ENCODE data around the gene ARHGAP23.

The ARHGAP23 gene

DNA sequence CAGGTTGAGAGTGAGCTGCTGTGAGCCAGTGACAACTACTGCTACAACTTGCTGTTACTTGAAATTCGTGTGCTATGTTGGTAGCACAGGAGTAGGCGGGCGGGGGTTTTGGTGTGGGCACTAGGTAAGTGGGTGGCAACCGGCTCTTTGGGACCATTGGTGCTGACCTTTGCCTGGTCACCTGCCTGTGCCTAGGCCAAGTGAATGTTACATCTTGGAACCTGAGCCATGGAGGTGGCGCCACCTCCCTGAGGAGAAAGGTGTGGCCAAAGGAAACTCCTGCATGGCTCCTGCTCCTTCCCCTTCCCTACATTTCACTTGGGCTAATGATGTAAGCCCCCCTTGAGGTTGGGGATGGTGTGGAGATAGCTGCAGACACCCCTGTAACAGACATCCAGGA is 25.4 kb upstream of the ARHGAP23 start:
- no peaks in the 10 kb centered on the region for H3K79me2 ChIP-seq (ENCODE audit: insufficient read depth, low read length)
- H4K20me1 ChIP-seq (ENCODE audit: insufficient read depth, low read length) = no peaks in the 10 kb centered on the region
- H3K9me3 ChIP-seq (ENCODE audit: low read length) = no peaks in the 10 kb centered on the region
- H3K4me2 ChIP-seq (ENCODE audit: low read length) = no peak overlapping the region
- H2AFZ ChIP-seq (ENCODE audit: low read length) = no peak overlapping the region
- no peak overlapping the region for H3K4me3 ChIP-seq (ENCODE audit: low read depth, low read length, poor library complexity, severe bottlenecking)
- TF ChIP-seq EZH2 (IDR thresholded peaks at IDR 0.05; ENCODE audit: borderline replicate concordance, low read length) = no peak
- TF ChIP-seq, protein P1, sequence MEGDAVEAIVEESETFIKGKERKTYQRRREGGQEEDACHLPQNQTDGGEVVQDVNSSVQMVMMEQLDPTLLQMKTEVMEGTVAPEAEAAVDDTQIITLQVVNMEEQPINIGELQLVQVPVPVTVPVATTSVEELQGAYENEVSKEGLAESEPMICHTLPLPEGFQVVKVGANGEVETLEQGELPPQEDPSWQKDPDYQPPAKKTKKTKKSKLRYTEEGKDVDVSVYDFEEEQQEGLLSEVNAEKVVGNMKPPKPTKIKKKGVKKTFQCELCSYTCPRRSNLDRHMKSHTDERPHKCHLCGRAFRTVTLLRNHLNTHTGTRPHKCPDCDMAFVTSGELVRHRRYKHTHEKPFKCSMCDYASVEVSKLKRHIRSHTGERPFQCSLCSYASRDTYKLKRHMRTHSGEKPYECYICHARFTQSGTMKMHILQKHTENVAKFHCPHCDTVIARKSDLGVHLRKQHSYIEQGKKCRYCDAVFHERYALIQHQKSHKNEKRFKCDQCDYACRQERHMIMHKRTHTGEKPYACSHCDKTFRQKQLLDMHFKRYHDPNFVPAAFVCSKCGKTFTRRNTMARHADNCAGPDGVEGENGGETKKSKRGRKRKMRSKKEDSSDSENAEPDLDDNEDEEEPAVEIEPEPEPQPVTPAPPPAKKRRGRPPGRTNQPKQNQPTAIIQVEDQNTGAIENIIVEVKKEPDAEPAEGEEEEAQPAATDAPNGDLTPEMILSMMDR (IDR thresholded peaks at IDR 0.05; ENCODE audit: low read length) = no peak
- H3K27ac ChIP-seq (ENCODE audit: low read depth, low read length, poor library complexity, severe bottlenecking) = no peak overlapping the region
- peaks cover 5% of the 10 kb centered on the region; the same call in 1 of the 2 replicates for H3K36me3 ChIP-seq (ENCODE audit: insufficient read depth, low read length)
- no peaks in the 10 kb centered on the region for H3F3A ChIP-seq (ENCODE audit: insufficient read depth, low read length)
- H3K9me2 ChIP-seq (ENCODE audit: low read depth, low read length) = no peaks in the 10 kb centered on the region
- H3K4me1 ChIP-seq (ENCODE audit: insufficient read depth, low read length, severe bottlenecking) = no peaks in the 10 kb centered on the region
- no peak overlapping the region for H3K9ac ChIP-seq (ENCODE audit: low read length)
- H3K27me3 ChIP-seq (ENCODE audit: insufficient read depth, low read length) = no peaks in the 10 kb centered on the region

DNA sequence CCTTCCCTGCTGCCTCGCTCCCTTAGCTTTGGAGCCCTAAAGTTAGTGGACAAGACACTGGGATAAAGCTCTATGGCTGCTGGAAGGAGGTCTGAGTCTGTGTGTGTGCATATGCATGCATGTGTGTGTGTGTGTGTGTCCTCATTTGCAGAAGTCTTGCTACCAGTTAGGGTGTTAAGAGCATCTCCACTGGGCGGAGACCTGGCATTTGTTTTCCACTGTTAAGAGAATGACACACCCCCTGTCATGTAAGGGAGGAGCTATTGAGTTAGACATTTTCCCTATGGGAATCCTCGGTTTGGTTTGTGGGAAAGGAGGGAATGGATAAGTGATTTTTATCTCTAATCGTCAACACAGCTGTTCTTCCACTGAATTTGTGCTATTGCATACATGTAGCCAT is 24.8 kb upstream of the ARHGAP23 start:
- H3K27ac ChIP-seq (ENCODE audit: low read depth, low read length, poor library complexity, severe bottlenecking) = no peak overlapping the region
- no peak overlapping the region for H3K9ac ChIP-seq (ENCODE audit: low read length)
- H3K4me1 ChIP-seq (ENCODE audit: insufficient read depth, low read length, severe bottlenecking) = no peaks in the 10 kb centered on the region
- H3K27me3 ChIP-seq (ENCODE audit: insufficient read depth, low read length) = no peaks in the 10 kb centered on the region
- H2AFZ ChIP-seq (ENCODE audit: low read length) = no peak overlapping the region
- no peak overlapping the region for H3K4me2 ChIP-seq (ENCODE audit: low read length)
- H3K4me3 ChIP-seq (ENCODE audit: low read depth, low read length, poor library complexity, severe bottlenecking) = no peak overlapping the region
- TF ChIP-seq EZH2 (IDR thresholded peaks at IDR 0.05; ENCODE audit: borderline replicate concordance, low read length) = no peak
- TF ChIP-seq, protein P1 (IDR thresholded peaks at IDR 0.05; ENCODE audit: low read length) = no peak
- no peaks in the 10 kb centered on the region for H3F3A ChIP-seq (ENCODE audit: insufficient read depth, low read length)
- no peaks in the 10 kb centered on the region for H3K9me3 ChIP-seq (ENCODE audit: low read length)
- H3K9me2 ChIP-seq (ENCODE audit: low read depth, low read length) = no peaks in the 10 kb centered on the region
- no peaks in the 10 kb centered on the region for H3K79me2 ChIP-seq (ENCODE audit: insufficient read depth, low read length)
- H3K36me3 ChIP-seq (ENCODE audit: insufficient read depth, low read length) = peaks cover 5% of the 10 kb centered on the region; the same call in 1 of the 2 replicates
- H4K20me1 ChIP-seq (ENCODE audit: insufficient read depth, low read length) = no peaks in the 10 kb centered on the region

DNA sequence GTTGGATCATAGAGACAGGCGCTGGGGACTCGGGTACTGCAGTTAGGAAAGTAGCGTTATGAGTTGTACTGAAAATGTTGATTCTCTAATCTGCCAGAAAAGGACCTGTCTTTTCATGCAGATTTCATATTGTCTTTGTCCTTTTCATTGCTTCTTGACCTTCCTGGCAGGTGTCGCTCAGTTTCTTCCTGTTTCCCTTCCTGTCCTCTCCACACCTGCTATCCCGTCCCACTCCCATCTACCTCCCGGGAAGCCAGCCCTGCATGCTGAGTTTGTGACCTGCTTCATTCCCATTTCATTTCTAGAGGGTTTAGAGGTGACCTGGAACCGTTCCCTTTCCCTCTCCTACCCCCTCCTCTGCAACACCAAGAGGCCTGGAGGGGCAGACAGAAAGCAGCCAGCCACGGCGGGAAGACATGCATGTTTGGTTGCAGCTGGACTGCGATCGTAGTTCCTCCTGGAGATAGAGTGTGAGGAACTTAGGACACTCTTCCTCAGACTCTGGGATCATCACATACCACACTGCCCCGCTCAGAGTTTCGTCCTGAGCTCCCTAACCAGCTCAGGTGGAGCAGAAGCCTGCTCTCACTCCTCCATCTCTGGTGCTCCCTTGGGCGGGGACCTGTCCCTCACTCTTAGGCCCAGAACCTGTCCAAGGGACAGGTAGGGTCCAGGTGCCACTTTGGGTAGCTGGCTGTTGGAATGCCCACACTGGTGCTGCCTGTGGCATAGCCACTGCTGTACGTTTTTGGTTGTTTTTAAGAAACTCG is 23.9 kb upstream of the ARHGAP23 start:
- H3K9ac ChIP-seq (ENCODE audit: low read length) = no peak overlapping the region
- H3F3A ChIP-seq (ENCODE audit: insufficient read depth, low read length) = no peaks in the 10 kb centered on the region
- 0 out of 2 replicates have a peak, but pooled peaks cover 4% of the 10 kb centered on the region for H3K27me3 ChIP-seq (ENCODE audit: insufficient read depth, low read length)
- H3K9me3 ChIP-seq (ENCODE audit: low read length) = no peaks in the 10 kb centered on the region
- no peak overlapping the region for H3K4me2 ChIP-seq (ENCODE audit: low read length)
- no peak for TF ChIP-seq EZH2 (IDR thresholded peaks at IDR 0.05; ENCODE audit: borderline replicate concordance, low read length)
- TF ChIP-seq, protein P1 (IDR thresholded peaks at IDR 0.05; ENCODE audit: low read length) = no peak
- H3K4me1 ChIP-seq (ENCODE audit: insufficient read depth, low read length, severe bottlenecking) = no peaks in the 10 kb centered on the region
- H3K27ac ChIP-seq (ENCODE audit: low read depth, low read length, poor library complexity, severe bottlenecking) = no peak overlapping the region
- H3K9me2 ChIP-seq (ENCODE audit: low read depth, low read length) = no peaks in the 10 kb centered on the region
- H3K4me3 ChIP-seq (ENCODE audit: low read depth, low read length, poor library complexity, severe bottlenecking) = no peak overlapping the region
- no peaks in the 10 kb centered on the region for H3K79me2 ChIP-seq (ENCODE audit: insufficient read depth, low read length)
- H4K20me1 ChIP-seq (ENCODE audit: insufficient read depth, low read length) = no peaks in the 10 kb centered on the region
- H2AFZ ChIP-seq (ENCODE audit: low read length) = no peak overlapping the region
- peaks cover 5% of the 10 kb centered on the region; the same call in 1 of the 2 replicates for H3K36me3 ChIP-seq (ENCODE audit: insufficient read depth, low read length)

Data from OCI-LY1 (cell line).